ENCODE measurements around the gene KBTBD2.
"Not testable (repeated sequence)": the region's sequence is repeated elsewhere in the genome, so short reads cannot be mapped to it uniquely, and the experiment has no call there.

Gene KBTBD2

GRCh38 chr7:32848655-32849054 is 42.9 kb downstream of the KBTBD2 start:
- FAIRE-seq = not testable (repeated sequence)

- FAIRE-seq = no peak
Measured at GRCh38 chr7:32846630-32847225, 44.8 kb downstream of the KBTBD2 start.

- not testable (repeated sequence) for FAIRE-seq
Measured at GRCh38 chr7:32844748-32845147, 46.8 kb downstream of the KBTBD2 start.

GRCh38 chr7:32843763-32844162 is 47.8 kb downstream of the KBTBD2 start:
- FAIRE-seq = not testable (repeated sequence)

GRCh38 chr7:32839846-32840245 is 51.7 kb downstream of the KBTBD2 start:
- not testable (repeated sequence) for FAIRE-seq

GRCh38 chr7:32828996-32829752 is 62.4 kb downstream of the KBTBD2 start:
- not testable (repeated sequence) for FAIRE-seq
